Keratinocyte (primary cell): Measurements from ENCODE around the gene ZNF462.

Experiments
- CTCF ChIP-seq, 3 experiments: IDR thresholded peaks in 1 of 3; conservative IDR thresholded peaks in 1 of 3; optimal IDR thresholded peaks in 1 of 3; 2 replicates in 2 of 3; 3 replicates in 1 of 3; pipeline versions ENCODE3 to v1.5.1; 2011; ENCODE audit warnings: low read length in 3 of 3, mild to moderate bottlenecking in 3 of 3, moderate library complexity in 2 of 3, control low read depth in 1 of 3, inconsistent platforms in 1 of 3; ENCODE audit not compliant: insufficient read depth in 2 of 3; ENCODE audit errors: extremely low read depth in 1 of 3
- EZH2 ChIP-seq: IDR thresholded peaks from one replicate; pipeline ENCODE4 v1.6.1; 2012; ENCODE audit warnings: inconsistent platforms, mild to moderate bottlenecking, low read length, moderate library complexity

GRCh38 chr9:106816524-106816923 is 46.4 kb upstream of the ZNF462 start:
- TF ChIP-seq CTCF (optimal IDR thresholded peaks at IDR 0.05 in 1 of 3, IDR thresholded peaks at IDR 0.05 in 1 of 3, conservative IDR thresholded peaks at IDR 0.05 in 1 of 3; ENCODE audit: extremely low read depth in 1 of 3, insufficient read depth in 2 of 3, low read length in 3 of 3) (no peak), EZH2 (no peak)
